Esophagus squamous epithelium (tissue), 4 donors: ENCODE measurements around the gene GPR183.

Experiments
- POLR2A ChIP-seq, 4 donors: fragments of 450-650 bp; IDR thresholded peaks; one replicate each; pipeline ENCODE4 v1.6.1; 2017; ENCODE audit warnings: antibody characterized with exemption in 4 of 4, mild to moderate bottlenecking in 4 of 4, moderate library complexity in 3 of 4
- TF ChIP-seq, protein P1 (sequence below), 6 experiments: fragments of 450-650 bp in 4 of 6; fragments of 200-600 bp in 2 of 6; sonication (generic) in 2 of 6; IDR thresholded peaks; one replicate each; pipeline ENCODE4 v1.5.1; 2016 to 2019; ENCODE audit warnings: antibody characterized with exemption in 6 of 6, mild to moderate bottlenecking in 4 of 6, moderate library complexity in 4 of 6

DNA sequence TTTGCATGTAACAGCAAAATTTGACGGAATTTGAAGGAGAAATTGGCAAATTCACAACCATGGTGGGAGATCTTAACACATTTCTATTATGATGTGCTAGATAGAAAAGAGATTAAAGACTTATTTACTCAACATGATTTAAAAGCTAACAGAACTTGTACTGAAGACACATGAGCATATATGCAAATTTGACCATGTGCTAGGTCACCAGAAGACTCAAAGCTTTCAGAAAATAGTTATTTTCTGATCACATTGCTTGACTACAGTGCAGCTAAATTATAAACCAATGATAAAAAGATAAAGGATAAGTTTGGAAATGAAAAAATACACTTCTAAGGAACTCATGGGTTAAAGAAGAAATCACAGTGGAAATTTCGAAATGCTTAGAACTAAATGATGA is 9.1 kb downstream of the GPR183 start:
- TF ChIP-seq, protein P1, sequence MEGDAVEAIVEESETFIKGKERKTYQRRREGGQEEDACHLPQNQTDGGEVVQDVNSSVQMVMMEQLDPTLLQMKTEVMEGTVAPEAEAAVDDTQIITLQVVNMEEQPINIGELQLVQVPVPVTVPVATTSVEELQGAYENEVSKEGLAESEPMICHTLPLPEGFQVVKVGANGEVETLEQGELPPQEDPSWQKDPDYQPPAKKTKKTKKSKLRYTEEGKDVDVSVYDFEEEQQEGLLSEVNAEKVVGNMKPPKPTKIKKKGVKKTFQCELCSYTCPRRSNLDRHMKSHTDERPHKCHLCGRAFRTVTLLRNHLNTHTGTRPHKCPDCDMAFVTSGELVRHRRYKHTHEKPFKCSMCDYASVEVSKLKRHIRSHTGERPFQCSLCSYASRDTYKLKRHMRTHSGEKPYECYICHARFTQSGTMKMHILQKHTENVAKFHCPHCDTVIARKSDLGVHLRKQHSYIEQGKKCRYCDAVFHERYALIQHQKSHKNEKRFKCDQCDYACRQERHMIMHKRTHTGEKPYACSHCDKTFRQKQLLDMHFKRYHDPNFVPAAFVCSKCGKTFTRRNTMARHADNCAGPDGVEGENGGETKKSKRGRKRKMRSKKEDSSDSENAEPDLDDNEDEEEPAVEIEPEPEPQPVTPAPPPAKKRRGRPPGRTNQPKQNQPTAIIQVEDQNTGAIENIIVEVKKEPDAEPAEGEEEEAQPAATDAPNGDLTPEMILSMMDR (IDR thresholded peaks at IDR 0.05) = no peak
- TF ChIP-seq POLR2A (IDR thresholded peaks at IDR 0.05) = no peak
